HTERT RPE-1 (cell line): Measurements from ENCODE around the gene MED8.

Experiments
- in situ Hi-C: fragments of 300-500 bp; cut with MboI; formaldehyde crosslinking; loops from 4 replicates; pipeline ENCODE4 v1.14.3; 2020; ENCODE audit warnings: low sequenced_read_pairs

Gene MED8

GRCh38 chr1:43389326-43390313 is at the start of gene MED8, which contains the start of gene SZT2:
Gene MED8 (minus strand): TSS chr1:43389800. CDS start chr1:43389764, 36 bp downstream.
Gene SZT2 (plus strand): TSS chr1:43389899. CDS start chr1:43389969, 70 bp downstream.
- in situ Hi-C loops: no loop called here

GRCh38 chr1:43438953-43439581 is 49.5 kb upstream of the MED8 start:
- in situ Hi-C loops: no loop called here

GRCh38 chr1:43438576-43438952 is 49.0 kb upstream of the MED8 start:
- in situ Hi-C loops: no loop called here

GRCh38 chr1:43438006-43438405 is 48.4 kb upstream of the MED8 start:
- in situ Hi-C loops: no loop called here

GRCh38 chr1:43437031-43437973 is 47.7 kb upstream of the MED8 start:
- in situ Hi-C loops: no loop called here

- in situ Hi-C loops: no loop called here
These were observed 46.8 kb upstream of the MED8 start for GRCh38 chr1:43436371-43436770.

- in situ Hi-C loops: no loop called here
These were observed 45.8 kb upstream of the MED8 start for GRCh38 chr1:43435146-43436145.

GRCh38 chr1:43434256-43434655 is 44.7 kb upstream of the MED8 start:
- in situ Hi-C loops: no loop called here

- in situ Hi-C loops: no loop called here
These were observed 43.3 kb upstream of the MED8 start for GRCh38 chr1:43432907-43433306.

- in situ Hi-C loops: no loop called here
These were observed 42.7 kb upstream of the MED8 start for GRCh38 chr1:43432171-43432860.

GRCh38 chr1:43431676-43432075 is 42.1 kb upstream of the MED8 start:
- in situ Hi-C loops: no loop called here

- in situ Hi-C loops: no loop called here
These were observed 41.2 kb upstream of the MED8 start for GRCh38 chr1:43430831-43431230.

- in situ Hi-C loops: no loop called here
These were observed 38.3 kb upstream of the MED8 start for GRCh38 chr1:43427941-43428340.

GRCh38 chr1:43427524-43427923 is 37.9 kb upstream of the MED8 start:
- in situ Hi-C loops: no loop called here

- in situ Hi-C loops: no loop called here
These were observed 36.6 kb upstream of the MED8 start for GRCh38 chr1:43426221-43426620.

- in situ Hi-C loops: no loop called here
These were observed 35.4 kb upstream of the MED8 start for GRCh38 chr1:43425045-43425444.

- in situ Hi-C loops: no loop called here
These were observed 34.3 kb upstream of the MED8 start for GRCh38 chr1:43423672-43424550.

GRCh38 chr1:43422995-43423671 is 33.5 kb upstream of the MED8 start:
- in situ Hi-C loops: no loop called here
